GM03348 (cell line): ENCODE results near the gene AAMP.
"Not testable (repeated sequence)": the region's sequence is repeated elsewhere in the genome, so short reads cannot be mapped to it uniquely, and the experiment has no call there.

Source experiments
- DNase-seq: peaks from one replicate; pipeline ENCODE4 v3.0.0; 2012; ENCODE audit warnings: low spot score

AAMP gene

DNA sequence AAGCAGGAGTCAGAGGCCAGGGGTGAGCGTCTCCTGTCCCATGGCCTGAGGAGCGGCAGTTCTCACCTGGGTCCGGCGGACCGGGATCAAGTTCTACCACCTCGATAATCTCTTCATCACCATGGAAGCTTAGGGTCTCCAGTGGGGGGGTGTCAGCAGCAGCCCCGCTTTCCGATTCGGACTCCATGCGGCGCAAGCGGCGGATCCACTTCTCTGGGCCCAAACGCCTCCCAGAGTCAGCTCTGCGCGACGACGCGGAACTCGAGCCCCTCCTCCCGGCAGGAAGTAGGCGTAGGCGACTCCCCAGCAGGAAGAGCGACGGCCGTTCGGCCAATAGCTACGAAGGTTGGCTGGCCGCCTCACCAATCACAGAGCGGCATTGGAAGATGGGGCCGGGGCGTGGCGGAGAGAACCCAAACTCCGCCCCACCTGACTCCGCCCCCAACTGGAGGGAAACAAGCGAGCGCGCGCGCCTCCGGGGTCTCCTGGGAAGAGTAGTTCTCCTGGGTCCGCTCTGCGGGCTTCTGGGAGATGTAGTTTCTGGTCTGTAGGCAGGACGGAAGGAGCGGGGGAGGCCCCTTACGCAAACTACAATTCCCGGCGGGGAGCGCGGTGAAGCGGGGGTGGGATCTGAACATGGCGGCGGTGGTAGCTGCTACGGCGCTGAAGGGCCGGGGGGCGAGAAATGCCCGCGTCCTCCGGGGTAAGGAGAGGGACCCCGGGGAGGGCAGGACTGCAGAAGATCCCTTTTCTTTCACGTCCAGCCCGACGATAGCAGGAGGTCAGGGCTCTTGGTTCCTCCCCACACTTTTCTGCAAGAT, at the start of gene AAMP, which contains the start of gene PNKD:
Gene AAMP, minus strand, starts transcription at position 238 of the 821 bp plus-strand sequence. Its CDS starts 51 bp downstream, at position 187.
Gene PNKD, plus strand, starts transcription at position 620 of the 821 bp plus-strand sequence. Its CDS starts 17 bp downstream, at position 637.
- DNase-seq = peak; percentile 100

DNA sequence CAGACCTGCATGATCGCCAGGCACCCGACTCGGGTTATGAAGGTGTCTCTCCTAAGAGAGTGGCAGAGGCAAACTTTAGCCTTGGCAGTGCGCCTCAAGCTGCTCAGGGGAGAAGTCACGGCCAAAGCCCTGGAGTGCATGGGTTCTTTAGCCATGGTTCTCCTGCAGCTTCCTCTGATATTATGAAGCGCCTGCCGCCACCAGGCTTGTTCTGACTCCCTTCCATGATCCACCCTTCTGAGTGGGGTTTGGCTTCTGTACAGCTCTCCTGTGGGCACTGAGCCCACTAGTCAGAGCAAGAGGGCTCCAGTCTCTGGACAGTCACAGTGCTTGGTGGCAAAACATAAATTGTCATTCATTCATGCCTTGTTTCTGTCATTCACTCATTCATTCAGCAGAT, 48.3 kb upstream of the AAMP start:
- no peak for DNase-seq

GRCh38 chr2:218317835-218318234, 47.9 kb upstream of the AAMP start:
- DNase-seq = no peak

DNA sequence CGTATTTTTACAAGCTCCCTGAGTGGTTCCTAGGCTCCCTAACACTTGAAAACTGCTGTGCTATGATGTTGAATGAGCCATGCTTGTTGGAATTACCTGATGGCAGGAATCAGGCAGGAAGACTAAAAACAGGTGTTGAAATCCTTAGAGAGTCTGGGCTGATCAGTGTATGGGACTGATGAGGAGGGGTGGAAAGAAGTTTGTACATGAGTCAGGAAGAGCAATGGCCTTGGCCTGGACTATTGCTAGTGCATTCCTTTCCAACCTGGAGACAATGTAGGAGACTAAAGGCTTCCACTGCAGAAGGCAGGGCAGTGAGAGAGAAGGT, 47.3 kb upstream of the AAMP start:
- no peak for DNase-seq

GRCh38 chr2:218315397-218315796, 45.5 kb upstream of the AAMP start:
- DNase-seq = no peak

DNA sequence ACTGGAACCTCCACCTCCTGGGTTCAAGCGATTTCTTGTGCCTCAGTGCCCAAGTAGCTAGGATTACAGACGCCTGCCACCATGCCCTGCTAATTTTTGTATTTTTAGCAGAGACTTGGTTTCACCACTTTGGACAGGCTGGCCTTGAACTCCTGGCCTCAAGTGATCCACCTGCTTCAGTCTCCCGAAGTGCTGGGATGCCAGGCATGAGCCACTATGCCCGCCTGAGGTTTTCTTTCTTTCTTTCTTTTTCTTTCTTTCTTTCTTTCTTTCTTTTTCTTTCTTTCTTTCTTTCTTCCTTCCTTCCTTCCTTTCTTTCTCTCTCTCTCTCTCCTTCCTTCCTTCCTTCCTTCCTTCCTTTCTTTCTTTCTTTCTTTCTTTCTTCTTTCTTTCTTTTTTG, 44.8 kb upstream of the AAMP start:
- not testable (repeated sequence) for DNase-seq

DNA sequence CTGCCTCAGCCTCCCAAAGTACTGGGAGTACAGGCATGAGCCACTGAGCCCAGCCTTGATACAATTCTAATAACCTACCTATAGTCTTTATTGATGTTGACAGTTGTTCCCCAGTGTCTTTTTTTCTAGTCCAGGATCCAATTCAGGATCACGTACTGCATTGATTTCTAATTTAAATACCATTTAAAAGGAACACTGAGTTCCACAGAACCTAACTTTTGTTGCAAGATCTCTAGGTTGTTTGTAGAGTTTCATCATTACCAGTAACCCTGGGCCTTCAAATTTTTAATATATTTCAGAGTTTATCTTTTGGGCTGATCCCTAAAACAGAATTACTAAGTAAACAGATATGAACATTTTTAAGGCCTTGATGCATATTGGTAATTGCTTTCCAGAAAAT, 43.4 kb upstream of the AAMP start:
- no peak for DNase-seq

GRCh38 chr2:218312267-218312756, 42.4 kb upstream of the AAMP start:
- DNase-seq = no peak

- not testable (repeated sequence) for DNase-seq
Measured at GRCh38 chr2:218311541-218312266, 41.8 kb upstream of the AAMP start.

DNA sequence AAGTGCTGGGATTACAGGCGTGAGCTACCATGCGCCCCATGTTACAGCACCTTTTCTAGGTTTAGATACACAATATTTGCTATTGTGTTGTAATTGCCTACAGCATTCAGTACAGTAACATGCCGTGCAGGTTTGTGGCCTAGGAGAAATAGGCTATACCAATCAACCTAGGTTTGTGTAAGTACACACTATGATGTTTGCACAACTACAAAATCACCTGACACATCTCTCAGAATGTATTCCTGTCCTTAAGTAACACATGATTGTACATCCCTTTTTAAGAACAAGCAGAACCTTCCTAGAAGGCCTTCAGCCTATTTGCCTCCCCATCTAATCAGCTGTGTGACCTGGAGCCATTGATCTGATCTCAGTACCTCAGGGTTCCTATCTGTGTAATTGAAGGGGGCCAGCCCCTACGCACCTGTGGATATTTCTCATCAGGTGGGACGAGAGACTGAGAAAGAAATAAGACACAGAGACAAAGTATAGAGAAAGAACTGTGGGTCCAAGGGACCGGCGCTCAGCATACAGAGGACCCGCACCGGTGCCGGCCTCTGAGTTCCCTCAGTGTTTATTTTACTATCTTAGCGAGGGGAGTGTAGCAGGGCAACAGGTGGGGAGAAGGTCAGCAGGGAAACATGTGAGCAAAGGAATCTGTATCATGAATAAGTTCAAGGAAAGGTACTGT, 41.1 kb upstream of the AAMP start:
- DNase-seq = no peak

DNA sequence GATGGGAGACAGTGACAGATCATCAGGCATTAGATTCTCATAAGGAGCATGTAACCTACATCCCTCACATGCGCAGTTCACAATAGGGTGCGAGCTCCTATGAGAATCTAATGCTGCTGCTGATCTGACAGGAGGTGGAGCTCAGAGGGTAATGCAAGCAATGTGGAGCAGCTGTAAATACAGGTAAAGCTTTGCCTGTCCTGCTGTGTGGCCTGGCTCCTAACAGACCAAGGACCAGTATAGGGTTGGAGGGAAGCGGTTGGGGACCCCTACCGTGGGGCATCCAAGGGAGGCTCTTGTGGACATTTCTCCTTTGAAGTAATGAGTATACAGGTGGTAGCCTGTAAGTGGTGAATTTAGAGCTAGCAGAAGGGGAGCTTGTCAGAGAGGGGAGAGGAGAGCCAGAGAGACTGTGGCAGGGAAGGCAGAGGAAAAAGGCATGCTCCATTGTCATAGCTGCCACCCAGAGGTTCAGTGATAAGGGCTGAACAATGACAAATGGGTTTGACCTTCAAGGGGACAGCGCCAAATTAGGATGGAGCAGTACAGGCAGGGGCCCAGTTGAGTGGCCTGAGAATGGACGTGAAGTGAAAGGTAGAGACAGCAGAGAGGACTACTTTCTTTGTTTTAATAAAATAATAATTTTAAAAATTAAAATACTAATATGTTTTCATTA, 37.6 kb upstream of the AAMP start:
- DNase-seq = no peak

DNA sequence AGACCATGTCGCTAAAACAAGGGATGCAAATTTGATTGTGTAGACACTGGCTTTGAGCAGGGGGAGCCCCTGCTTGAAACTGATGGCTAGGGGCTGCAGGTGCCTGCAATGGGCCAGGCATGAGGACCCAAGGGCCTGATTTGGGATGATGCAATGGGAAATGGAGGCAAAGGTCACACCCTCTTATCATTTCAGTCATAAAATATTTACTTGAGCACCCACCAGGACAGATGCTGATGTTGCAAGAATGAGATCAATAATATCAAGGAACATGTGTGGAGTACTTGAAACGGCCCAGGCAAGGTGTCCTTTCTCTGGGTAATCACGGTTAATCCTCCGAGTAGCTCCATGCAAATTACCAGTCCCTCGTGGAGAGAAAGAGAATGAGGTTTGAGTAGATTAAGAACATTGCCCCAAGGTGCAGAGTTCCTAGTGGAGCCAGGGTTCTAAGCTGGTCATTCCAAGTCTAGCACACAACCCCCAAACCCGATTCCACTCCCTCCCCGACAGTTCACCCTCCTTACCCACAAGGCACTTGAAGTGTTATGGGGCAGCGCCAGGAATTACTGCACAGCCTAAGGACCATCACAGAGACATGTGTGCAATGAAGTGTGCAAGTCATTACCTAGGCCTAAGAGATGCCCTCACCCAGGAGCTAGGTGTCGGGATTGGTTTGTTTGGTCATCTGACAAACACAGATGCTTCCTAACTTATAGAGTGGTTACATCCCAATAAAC, 36.4 kb upstream of the AAMP start:
- no peak for DNase-seq

- DNase-seq = no peak
Measured at GRCh38 chr2:218305383-218305782, 35.4 kb upstream of the AAMP start.

DNA sequence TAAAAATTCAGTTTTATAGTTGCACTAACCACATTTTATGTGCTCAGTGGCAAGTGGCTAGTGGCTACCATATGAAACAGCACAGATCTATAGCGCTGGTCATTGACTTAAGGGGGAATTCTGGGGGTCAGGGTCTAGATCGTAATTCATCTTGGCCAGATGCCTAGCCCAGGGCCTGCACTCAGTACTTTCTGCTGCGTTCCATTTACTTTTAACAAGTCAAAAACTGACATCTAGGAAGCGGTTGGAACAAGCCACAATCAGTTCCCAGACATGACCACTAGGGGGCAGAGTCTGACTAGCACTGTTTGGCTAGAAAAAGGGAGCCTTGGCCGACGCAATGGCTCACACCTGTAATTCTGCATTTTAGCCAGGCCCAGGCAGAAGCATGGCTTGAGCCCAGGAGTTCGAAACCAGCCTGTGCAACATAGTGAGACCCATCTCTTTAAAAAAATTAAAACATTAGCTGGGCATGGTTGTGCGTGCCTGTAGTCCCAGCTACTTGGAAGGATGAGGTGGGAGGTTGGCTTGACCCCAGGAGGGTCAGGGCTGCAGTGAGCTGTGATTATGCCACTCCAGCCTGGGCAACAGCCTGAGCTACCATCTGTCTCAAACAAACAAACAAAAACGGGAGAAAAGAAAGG, 31.4 kb upstream of the AAMP start:
- peak; percentile 77 for DNase-seq

DNA sequence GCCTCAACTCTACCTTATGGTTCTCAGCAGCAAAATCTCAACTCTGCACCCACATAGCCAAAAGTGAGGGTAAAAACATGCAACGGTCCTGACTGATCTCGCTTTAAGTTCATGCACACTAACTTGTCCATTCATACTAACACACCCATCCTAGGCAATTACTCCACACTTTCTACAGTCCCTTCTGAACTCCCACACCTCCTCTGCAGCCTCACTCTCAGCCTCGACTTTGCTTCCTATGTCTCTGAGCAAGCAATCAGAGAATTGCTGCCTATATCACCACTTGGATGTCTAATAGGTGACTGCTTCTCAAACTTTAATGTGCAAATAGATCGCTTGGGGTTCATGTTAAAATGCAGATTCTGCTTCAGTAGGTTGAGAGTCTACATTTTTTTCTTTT, 30.2 kb upstream of the AAMP start:
- DNase-seq = no peak

- DNase-seq = no peak
Measured at GRCh38 chr2:218298314-218298875, 28.5 kb upstream of the AAMP start.

- DNase-seq = no peak
Measured at GRCh38 chr2:218296847-218297246, 26.9 kb upstream of the AAMP start.

DNA sequence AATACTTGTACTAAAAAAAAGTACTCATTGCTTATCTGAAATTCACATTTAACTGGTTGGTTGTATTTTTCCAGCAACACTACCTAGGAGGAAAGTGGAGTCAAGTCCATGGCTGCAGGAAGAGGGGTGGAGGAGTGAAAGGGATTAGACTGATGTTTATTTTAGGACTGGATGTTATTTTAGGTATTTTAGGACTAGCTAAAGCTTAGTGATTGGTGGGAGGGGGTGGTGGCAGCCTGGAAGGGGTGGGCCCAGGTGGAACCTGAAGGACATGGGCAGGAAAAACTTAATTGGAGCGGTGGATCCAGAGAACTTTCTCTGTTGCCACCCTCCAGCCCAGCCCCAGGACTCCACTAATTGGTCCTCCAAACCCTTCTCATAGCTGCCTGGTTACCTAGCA, 26.3 kb upstream of the AAMP start:
- DNase-seq = no peak

- DNase-seq = no peak
Measured at GRCh38 chr2:218295029-218295428, 25.1 kb upstream of the AAMP start.

GRCh38 chr2:218294430-218295022, 24.6 kb upstream of the AAMP start:
- no peak for DNase-seq
